K562 (cell line): ENCODE results near the gene NRSN2. TPM values are rescaled to one million over a fixed set of nuclear protein-coding genes. Genes with fewer than 3 reads are reported as not detected.
A peak's percentile ranks its signal among the peaks of the same experiment; 100 is the strongest.

Experiments used
- polyA plus RNA-seq, 8 experiments: library from polyadenylated mRNA; depleted of rRNA in 4 of 8; stranded (reverse) in 5 of 8; unstranded in 3 of 8; fragments of >200 nt; fragmentation: Nextera tagmentation in 2 of 8; fragmentation: Illumina TruSeq in 1 of 8; extraction: Ambion mirVana in 2 of 8; extraction: Trizol in 1 of 8; gene quantifications; 2 replicates each; pipeline versions ENCODE4 v1.2.1 to v1.2.3, GENCODE V29; 2011 to 2014; ENCODE audit warnings: inconsistent platforms in 1 of 8, missing spikeins in 1 of 8
- total RNA-seq, 7 experiments: library from RNA; depleted of rRNA in 6 of 7; stranded (reverse); fragments of >200 nt in 6 of 7; fragmentation: Illumina TruSeq in 2 of 7; extraction: Trizol in 2 of 7; gene quantifications; 2 replicates each; pipeline versions ENCODE4 v1.2.1 to v1.2.3, GENCODE V29; 2011 to 2021; ENCODE audit warnings: low replicate concordance in 1 of 7
- TF ChIP-seq, protein P1 (sequence below): fragments of 450-650 bp; IDR thresholded peaks from 2 replicates; pipeline ENCODE4 v1.6.1; 2016; ENCODE audit warnings: mild to moderate bottlenecking, moderate library complexity
- TF ChIP-seq, protein P2 (sequence below): fragments of 250-450 bp; sonication (Bioruptor Pico); IDR thresholded peaks from 2 replicates; pipeline ENCODE4 v1.8.0; 2021; ENCODE audit warnings: moderate library complexity, mild to moderate bottlenecking, inconsistent platforms

The NRSN2 gene
- total and polyA plus RNA-seq, 9 of the 15 experiments (the other 6 are each of a cell fraction or from before 2014, with no cell fraction given) = 7.5 to 29.7 (median 11.1) TPM

DNA sequence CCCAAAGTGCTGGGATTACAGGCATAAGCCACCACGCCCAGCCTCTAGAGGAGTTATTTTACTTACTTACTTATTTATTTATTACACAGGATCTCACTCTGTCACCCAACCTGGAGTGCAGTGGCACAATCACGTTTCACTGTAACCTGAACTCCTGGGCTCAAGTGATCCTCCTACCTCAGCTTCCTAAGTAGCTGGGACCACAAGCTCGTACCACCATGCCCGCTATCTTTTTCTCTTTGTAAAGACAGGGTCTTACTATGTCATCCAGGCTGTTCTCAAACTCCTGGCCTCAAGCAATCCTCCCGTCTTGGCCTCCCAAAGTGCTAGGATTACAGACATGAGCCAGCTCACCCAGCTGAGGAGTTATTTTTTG is 32.0 kb downstream of the NRSN2 start (continued):
- TF ChIP-seq, protein P1, sequence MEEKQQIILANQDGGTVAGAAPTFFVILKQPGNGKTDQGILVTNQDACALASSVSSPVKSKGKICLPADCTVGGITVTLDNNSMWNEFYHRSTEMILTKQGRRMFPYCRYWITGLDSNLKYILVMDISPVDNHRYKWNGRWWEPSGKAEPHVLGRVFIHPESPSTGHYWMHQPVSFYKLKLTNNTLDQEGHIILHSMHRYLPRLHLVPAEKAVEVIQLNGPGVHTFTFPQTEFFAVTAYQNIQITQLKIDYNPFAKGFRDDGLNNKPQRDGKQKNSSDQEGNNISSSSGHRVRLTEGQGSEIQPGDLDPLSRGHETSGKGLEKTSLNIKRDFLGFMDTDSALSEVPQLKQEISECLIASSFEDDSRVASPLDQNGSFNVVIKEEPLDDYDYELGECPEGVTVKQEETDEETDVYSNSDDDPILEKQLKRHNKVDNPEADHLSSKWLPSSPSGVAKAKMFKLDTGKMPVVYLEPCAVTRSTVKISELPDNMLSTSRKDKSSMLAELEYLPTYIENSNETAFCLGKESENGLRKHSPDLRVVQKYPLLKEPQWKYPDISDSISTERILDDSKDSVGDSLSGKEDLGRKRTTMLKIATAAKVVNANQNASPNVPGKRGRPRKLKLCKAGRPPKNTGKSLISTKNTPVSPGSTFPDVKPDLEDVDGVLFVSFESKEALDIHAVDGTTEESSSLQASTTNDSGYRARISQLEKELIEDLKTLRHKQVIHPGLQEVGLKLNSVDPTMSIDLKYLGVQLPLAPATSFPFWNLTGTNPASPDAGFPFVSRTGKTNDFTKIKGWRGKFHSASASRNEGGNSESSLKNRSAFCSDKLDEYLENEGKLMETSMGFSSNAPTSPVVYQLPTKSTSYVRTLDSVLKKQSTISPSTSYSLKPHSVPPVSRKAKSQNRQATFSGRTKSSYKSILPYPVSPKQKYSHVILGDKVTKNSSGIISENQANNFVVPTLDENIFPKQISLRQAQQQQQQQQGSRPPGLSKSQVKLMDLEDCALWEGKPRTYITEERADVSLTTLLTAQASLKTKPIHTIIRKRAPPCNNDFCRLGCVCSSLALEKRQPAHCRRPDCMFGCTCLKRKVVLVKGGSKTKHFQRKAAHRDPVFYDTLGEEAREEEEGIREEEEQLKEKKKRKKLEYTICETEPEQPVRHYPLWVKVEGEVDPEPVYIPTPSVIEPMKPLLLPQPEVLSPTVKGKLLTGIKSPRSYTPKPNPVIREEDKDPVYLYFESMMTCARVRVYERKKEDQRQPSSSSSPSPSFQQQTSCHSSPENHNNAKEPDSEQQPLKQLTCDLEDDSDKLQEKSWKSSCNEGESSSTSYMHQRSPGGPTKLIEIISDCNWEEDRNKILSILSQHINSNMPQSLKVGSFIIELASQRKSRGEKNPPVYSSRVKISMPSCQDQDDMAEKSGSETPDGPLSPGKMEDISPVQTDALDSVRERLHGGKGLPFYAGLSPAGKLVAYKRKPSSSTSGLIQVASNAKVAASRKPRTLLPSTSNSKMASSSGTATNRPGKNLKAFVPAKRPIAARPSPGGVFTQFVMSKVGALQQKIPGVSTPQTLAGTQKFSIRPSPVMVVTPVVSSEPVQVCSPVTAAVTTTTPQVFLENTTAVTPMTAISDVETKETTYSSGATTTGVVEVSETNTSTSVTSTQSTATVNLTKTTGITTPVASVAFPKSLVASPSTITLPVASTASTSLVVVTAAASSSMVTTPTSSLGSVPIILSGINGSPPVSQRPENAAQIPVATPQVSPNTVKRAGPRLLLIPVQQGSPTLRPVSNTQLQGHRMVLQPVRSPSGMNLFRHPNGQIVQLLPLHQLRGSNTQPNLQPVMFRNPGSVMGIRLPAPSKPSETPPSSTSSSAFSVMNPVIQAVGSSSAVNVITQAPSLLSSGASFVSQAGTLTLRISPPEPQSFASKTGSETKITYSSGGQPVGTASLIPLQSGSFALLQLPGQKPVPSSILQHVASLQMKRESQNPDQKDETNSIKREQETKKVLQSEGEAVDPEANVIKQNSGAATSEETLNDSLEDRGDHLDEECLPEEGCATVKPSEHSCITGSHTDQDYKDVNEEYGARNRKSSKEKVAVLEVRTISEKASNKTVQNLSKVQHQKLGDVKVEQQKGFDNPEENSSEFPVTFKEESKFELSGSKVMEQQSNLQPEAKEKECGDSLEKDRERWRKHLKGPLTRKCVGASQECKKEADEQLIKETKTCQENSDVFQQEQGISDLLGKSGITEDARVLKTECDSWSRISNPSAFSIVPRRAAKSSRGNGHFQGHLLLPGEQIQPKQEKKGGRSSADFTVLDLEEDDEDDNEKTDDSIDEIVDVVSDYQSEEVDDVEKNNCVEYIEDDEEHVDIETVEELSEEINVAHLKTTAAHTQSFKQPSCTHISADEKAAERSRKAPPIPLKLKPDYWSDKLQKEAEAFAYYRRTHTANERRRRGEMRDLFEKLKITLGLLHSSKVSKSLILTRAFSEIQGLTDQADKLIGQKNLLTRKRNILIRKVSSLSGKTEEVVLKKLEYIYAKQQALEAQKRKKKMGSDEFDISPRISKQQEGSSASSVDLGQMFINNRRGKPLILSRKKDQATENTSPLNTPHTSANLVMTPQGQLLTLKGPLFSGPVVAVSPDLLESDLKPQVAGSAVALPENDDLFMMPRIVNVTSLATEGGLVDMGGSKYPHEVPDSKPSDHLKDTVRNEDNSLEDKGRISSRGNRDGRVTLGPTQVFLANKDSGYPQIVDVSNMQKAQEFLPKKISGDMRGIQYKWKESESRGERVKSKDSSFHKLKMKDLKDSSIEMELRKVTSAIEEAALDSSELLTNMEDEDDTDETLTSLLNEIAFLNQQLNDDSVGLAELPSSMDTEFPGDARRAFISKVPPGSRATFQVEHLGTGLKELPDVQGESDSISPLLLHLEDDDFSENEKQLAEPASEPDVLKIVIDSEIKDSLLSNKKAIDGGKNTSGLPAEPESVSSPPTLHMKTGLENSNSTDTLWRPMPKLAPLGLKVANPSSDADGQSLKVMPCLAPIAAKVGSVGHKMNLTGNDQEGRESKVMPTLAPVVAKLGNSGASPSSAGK = 0 out of 2 replicates have a peak, but pooled peaks have one; percentile 11
- TF ChIP-seq, protein P2, sequence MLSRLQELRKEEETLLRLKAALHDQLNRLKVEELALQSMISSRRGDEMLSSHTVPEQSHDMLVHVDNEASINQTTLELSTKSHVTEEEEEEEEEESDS (CRISPR knock-in tag) = no peak
